ENCODE results near the gene HOXB5.

HOXB5 gene

GRCh38 chr17:48553190-48553547 lies 40.4 kb downstream of the HOXB5 start:
- no peak overlapping the region for H3K4me3 ChIP-seq (ENCODE audit: low read depth in 1 of 2, low read length in 2 of 2)
- ATAC-seq (ENCODE audit: insufficient read depth, low read depth) (no peak), DNase-seq (no peak)
- H3K4me2 ChIP-seq (ENCODE audit: insufficient read depth, low read length): no peak overlapping the region
- peaks cover 27% of the 10 kb centered on the region for H3K27me3 ChIP-seq (ENCODE audit: insufficient read depth, low read length, poor library complexity)
- no peaks in the 10 kb centered on the region for H4K20me1 ChIP-seq (ENCODE audit: insufficient read depth, low read length)
- no peaks in the 10 kb centered on the region for H3K79me2 ChIP-seq (ENCODE audit: insufficient read depth, low read length)
- H3K27ac ChIP-seq (ENCODE audit: low read length): no peak overlapping the region
- no peaks in the 10 kb centered on the region for H3K36me3 ChIP-seq (ENCODE audit: insufficient read depth, low read length)
- TF ChIP-seq CTCF (IDR thresholded peaks at IDR 0.05; ENCODE audit: borderline replicate concordance, extremely low read depth, low read length, poor library complexity, severe bottlenecking): no peak
- no peak for TF ChIP-seq EZH2 (IDR thresholded peaks at IDR 0.05; ENCODE audit: borderline replicate concordance, low read depth, low read length, severe bottlenecking)
- no peaks in the 10 kb centered on the region for H3K9me3 ChIP-seq (ENCODE audit: insufficient read depth, low read length, severe bottlenecking)
- no peak overlapping the region for H3K9ac ChIP-seq (ENCODE audit: low read depth, low read length)
- H3K4me1 ChIP-seq (ENCODE audit: insufficient read depth, low read length): no peaks in the 10 kb centered on the region
- no peak overlapping the region for H2AFZ ChIP-seq (ENCODE audit: low read depth, low read length)

- no peak for ATAC-seq (ENCODE audit: insufficient read depth, low read depth)
- Histone ChIP-seq H3K79me2 (ENCODE audit: insufficient read depth, low read length) (no peaks in the 10 kb centered on the region), H3K4me3 (ENCODE audit: low read depth in 1 of 2, low read length in 2 of 2) (no peak overlapping the region), H4K20me1 (ENCODE audit: insufficient read depth, low read length) (no peaks in the 10 kb centered on the region), H3K9ac (ENCODE audit: low read depth, low read length) (no peak overlapping the region), H3K4me1 (ENCODE audit: insufficient read depth, low read length) (no peaks in the 10 kb centered on the region), H3K36me3 (ENCODE audit: insufficient read depth, low read length) (no peaks in the 10 kb centered on the region), H3K27ac (ENCODE audit: low read length) (no peak overlapping the region), H3K4me2 (ENCODE audit: insufficient read depth, low read length) (no peak overlapping the region), H2AFZ (ENCODE audit: low read depth, low read length) (no peak overlapping the region), H3K27me3 (ENCODE audit: insufficient read depth, low read length, poor library complexity) (peaks cover 25% of the 10 kb centered on the region), H3K9me3 (ENCODE audit: insufficient read depth, low read length, severe bottlenecking) (no peaks in the 10 kb centered on the region)
- DNase-seq: no peak
- TF ChIP-seq EZH2 (IDR thresholded peaks at IDR 0.05; ENCODE audit: borderline replicate concordance, low read depth, low read length, severe bottlenecking) (no peak), CTCF (IDR thresholded peaks at IDR 0.05; ENCODE audit: borderline replicate concordance, extremely low read depth, low read length, poor library complexity, severe bottlenecking) (no peak)
These were observed 41.0 kb downstream of the HOXB5 start for GRCh38 chr17:48552466-48553189.

- Histone ChIP-seq H4K20me1 (ENCODE audit: insufficient read depth, low read length) (no peaks in the 10 kb centered on the region), H3K27me3 (ENCODE audit: insufficient read depth, low read length, poor library complexity) (peaks cover 26% of the 10 kb centered on the region), H3K4me3 (ENCODE audit: low read depth in 1 of 2, low read length in 2 of 2) (no peak overlapping the region), H3K4me2 (ENCODE audit: insufficient read depth, low read length) (no peak overlapping the region), H3K9ac (ENCODE audit: low read depth, low read length) (no peak overlapping the region), H3K9me3 (ENCODE audit: insufficient read depth, low read length, severe bottlenecking) (no peaks in the 10 kb centered on the region), H3K4me1 (ENCODE audit: insufficient read depth, low read length) (no peaks in the 10 kb centered on the region), H3K27ac (ENCODE audit: low read length) (no peak overlapping the region), H3K79me2 (ENCODE audit: insufficient read depth, low read length) (no peaks in the 10 kb centered on the region), H2AFZ (ENCODE audit: low read depth, low read length) (no peak overlapping the region), H3K36me3 (ENCODE audit: insufficient read depth, low read length) (no peaks in the 10 kb centered on the region)
- ATAC-seq (ENCODE audit: insufficient read depth, low read depth) (no peak), DNase-seq (no peak)
- TF ChIP-seq CTCF (IDR thresholded peaks at IDR 0.05; ENCODE audit: borderline replicate concordance, extremely low read depth, low read length, poor library complexity, severe bottlenecking): no peak
These were observed 41.7 kb downstream of the HOXB5 start for GRCh38 chr17:48551596-48552465.

Measured in DND-41 (cell line).